ENCODE results near the gene GAREM2.
A peak's percentile ranks its signal among the peaks of the same experiment; 100 is the strongest.

GAREM2 gene

GRCh38 chr2:26170795-26171194, 2.1 kb upstream of the GAREM2 start:
- no peak for DNase-seq

DNA sequence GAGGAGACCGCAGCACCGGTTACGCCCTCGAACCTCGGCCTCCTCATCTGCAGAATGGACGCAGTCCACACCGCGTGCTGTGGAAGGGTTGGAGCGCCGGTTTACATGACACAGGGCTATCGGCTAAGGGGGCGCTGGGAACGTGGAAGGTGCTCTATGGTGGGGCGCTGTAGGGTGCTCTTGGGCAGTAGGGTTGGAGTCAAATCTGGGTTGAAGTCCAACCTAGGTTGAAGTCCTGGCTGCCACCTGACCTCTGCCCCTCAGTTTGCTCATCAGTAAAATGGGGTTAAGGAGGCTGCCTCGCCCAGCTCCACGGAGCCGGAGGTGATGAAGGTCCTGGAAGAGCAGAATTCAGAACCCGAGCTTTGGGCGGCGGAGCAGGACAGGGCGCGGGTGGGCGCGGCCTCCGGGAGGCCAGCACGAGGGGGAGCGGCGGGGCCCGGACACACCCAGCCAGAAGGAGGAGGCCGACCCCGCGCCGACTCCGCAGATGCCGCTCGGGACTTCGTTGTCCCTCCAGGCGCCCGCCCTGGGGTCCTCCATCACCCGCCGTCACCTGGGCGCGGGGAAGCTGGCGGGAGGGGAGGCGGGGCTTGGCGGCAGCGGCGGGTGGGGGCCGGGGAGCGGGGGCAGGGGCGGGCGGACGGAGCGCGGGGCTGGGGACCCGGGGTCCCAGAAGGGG, 558 bp upstream of the GAREM2 start:
- DNase-seq = no peak

- no peak for DNase-seq
Observed at GRCh38 chr2:26173776-26174482, 1.0 kb downstream of the GAREM2 start.

- no peak for DNase-seq
Observed at GRCh38 chr2:26174691-26175465, 2.0 kb downstream of the GAREM2 start.

DNA sequence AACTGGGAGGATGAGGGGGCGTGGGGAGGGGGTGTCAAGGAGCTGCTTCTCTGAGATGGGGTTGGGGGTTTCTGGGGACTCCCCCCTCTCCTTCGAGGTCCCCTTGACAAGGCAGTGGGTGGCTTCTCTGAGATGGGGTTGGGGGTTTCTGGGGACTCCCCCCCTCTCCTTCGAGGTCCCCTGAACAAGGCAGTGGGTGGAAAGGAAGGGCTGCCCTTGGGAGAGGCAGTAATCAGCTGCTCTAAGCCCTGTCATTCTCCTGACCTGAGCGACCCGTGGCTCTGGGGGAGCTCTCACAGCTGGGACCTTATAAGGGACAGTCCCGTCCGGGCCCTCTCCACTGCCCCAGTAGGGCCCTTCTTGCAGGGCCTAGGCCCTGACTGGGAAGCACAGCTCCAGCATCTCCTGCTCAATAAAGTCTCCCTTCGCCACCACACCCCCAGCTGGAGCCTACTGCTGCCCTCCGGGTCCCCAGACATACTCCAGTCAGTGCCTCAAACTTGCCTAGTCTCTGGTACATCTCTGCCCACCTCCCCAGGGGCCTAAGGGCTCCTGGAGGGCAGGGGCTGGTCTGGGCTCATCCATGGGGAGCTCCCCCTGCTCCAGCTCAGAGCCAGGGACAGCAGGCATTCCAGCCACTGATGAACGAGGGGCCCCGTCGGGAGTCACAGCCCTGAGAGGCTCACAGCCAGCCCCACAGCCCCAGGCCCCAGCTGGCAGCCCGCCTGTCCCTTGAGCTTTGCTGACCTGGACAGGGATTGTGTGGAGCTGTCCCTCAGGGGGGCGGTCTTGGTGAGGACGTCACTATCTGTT, 2.8 kb downstream of the GAREM2 start:
- no peak for DNase-seq

DNA sequence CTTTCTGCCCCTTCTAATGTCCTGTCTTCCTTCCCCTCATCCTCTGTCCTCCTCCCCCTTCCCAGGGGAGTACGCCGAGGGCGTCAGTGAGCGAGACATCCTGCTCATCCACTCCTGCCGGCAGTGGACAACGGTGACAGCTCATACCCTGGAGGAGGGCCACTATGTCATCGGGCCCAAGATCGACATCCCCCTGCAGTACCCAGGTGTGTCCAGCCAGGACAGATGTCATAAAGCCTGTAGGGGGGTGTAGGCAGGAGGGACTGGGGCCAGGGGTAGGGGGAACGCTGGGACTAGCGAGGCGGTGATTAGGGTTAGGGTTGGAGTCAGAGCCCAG, 3.4 kb downstream of the GAREM2 start:
- no peak for DNase-seq

- no peak for DNase-seq
Observed at GRCh38 chr2:26177122-26177521, 4.2 kb downstream of the GAREM2 start.

- DNase-seq = no peak
Observed at GRCh38 chr2:26178246-26178645, 5.4 kb downstream of the GAREM2 start.

DNA sequence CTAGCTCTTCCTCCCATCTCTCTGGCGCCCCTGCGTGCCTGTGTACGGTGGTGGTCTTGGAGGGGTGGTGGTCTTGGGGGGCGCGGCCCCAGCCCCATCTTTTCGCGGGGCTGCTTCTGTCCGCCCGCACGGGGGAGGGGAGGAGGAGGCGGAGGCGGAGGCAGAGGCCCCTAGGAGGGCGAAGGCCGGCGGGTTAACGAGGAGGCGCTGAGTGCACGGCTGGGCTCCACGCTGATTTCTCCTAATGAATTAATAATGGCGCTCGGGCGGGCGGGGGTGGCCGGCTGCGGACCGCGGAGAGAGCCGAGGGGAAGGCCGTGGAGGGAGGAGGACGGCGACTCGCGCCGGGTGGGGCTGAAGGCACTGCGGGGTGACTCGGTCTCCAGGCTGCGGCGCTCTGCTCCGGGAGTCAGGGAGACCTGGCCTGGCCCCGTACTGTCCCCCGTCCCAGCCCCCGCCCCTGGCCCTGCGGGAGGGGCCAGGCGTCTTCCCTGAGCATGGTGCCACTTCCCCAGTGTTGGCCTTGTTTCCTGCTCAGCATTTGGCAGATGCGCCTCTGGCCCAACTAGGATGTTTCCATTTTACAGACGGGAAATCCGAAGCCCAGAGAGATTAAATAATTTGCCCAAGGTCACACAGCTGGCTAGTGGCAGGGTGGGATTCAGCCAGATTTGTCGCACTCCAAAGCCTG, 6.0 kb downstream of the GAREM2 start:
- no peak for DNase-seq

- DNase-seq = no peak
Observed at GRCh38 chr2:26179446-26179913, 6.6 kb downstream of the GAREM2 start.

GRCh38 chr2:26182441-26182840, 9.6 kb downstream of the GAREM2 start:
- no peak for DNase-seq

GRCh38 chr2:26182887-26183630, 10.2 kb downstream of the GAREM2 start:
- DNase-seq = no peak

DNA sequence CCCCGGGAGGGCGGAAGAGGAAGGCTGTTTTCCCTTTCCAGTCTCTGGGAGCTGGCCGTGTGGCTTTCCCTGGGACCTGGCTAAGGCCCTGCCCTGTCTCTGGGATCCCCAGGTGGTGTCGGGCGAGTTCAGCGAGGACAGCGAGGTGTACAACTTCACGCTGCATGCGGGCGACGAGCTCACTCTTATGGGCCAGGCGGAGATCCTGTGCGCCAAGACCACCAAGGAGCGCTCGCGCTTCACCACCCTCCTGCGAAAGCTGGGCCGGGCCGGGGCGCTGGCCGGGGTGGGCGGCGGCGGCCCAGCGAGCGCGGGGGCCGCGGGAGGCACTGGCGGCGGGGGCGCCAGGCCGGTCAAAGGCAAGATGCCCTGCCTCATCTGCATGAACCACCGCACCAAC, 11.2 kb downstream of the GAREM2 start:
- DNase-seq = no peak

DNA sequence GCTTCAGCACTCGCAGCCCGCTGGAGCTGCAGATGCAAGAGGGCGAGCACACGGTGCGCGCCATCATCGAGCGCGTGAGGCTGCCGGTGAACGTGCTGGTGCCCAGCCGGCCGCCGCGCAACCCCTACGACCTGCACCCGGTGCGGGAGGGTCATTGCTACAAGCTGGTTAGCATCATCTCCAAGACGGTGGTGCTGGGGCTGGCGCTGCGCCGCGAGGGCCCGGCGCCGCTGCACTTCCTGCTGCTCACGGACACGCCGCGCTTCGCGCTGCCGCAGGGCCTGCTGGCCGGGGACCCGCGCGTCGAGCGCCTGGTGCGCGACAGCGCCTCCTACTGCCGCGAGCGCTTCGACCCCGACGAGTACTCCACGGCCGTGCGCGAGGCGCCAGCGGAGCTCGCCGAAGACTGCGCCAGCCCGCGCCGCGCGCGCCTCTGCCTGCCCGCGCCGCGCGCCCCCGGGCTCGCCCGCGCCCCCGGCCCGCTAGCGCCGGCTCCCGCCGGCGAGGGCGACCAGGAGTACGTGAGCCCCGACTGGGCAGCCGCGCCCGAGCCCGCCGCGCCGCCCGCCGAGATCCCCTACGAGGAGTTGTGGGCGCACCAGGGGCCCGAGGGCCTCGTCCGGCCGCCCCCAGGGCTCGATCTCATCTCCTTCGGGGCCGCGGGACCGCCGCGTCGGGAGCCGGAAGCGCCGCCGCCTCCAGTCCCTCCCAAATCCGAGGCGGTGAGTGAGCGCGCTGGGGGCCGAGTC, 11.8 kb downstream of the GAREM2 start:
- peak; percentile 83 for DNase-seq

DNA sequence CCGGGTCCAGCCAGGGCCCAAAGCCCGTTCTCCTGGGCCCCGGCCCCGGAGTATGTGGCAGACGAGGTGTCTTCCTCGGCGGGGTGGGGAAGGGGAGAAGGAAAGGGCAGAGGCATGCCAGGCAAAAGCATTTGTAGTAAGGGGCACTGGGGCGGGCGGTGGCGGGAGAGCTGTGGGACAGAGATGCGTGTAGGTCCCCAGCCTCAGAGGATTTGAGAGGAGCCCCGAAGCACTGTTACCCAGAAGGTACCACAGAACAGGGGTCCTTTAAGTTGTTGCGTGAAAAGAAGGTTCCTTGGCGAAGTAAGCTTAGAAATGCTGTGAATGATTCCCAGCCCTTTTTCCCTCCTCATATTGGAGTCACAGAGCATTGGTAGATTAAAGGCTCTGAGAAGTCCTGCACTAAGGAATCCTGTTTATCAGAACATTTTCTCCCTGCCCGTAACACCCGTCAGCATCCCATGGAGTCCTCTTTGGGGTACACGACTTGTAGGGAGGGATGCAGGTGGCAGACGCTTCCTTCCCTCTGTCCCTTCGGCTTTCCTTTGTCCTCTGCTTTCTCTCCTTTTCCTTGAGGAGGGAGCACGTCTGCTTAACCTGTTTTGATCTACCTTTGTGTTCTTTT, 12.5 kb downstream of the GAREM2 start:
- DNase-seq = no peak

GRCh38 chr2:26185954-26186770, 13.3 kb downstream of the GAREM2 start:
- no peak for DNase-seq

DNA sequence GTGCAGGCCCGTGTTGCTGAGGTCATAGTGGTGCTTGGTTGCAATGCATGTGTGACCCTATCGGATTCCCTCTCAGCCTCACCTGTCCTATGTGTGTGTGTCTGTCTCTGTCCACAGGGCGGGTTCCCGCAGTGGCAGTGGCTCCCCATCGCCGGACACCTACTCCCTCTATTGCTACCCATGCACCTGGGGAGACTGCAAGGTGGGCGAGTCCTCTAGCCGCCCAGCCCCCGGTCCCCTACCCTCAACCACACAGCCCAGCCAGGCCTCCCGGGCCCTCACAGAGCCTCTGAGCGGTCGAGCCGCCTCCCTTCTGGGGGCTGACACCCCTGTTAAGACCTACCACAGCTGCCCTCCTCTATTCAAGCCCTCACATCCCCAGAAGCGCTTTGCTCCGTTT, 14.2 kb downstream of the GAREM2 start:
- no peak for DNase-seq

GRCh38 chr2:26187537-26188104, 14.7 kb downstream of the GAREM2 start:
- no peak for DNase-seq

GRCh38 chr2:26189123-26189522, 16.2 kb downstream of the GAREM2 start:
- DNase-seq = no peak
